Measurements from ENCODE around the gene ADAM19.
A peak's percentile ranks its signal among the peaks of the same experiment; 100 is the strongest.

Gene ADAM19

GRCh38 chr5:157481666-157482065, 93.9 kb downstream of the ADAM19 start:
- DNase-seq, result no peak

- DNase-seq, result no peak
These were observed 94.3 kb downstream of the ADAM19 start for GRCh38 chr5:157481265-157481664.

GRCh38 chr5:157479612-157480510, 95.7 kb downstream of the ADAM19 start:
- no peak for DNase-seq

GRCh38 chr5:157479166-157479565, 96.4 kb downstream of the ADAM19 start:
- DNase-seq, result no peak

GRCh38 chr5:157478726-157479125, 96.8 kb downstream of the ADAM19 start:
- no peak for DNase-seq

GRCh38 chr5:157477814-157478494, 97.6 kb downstream of the ADAM19 start:
- DNase-seq, result no peak

GRCh38 chr5:157476702-157477408, 98.7 kb downstream of the ADAM19 start:
- peak in 1 of 2 experiments; percentile 16 for DNase-seq

- DNase-seq, result no peak
These were observed 100.1 kb downstream of the ADAM19 start for GRCh38 chr5:157475432-157475831.

- DNase-seq, result no peak
These were observed 101.9 kb downstream of the ADAM19 start for GRCh38 chr5:157473383-157474320.

GRCh38 chr5:157471709-157472108, 103.9 kb downstream of the ADAM19 start:
- DNase-seq, result no peak

- peak in 1 of 2 experiments; percentile 28 for DNase-seq
These were observed 104.9 kb downstream of the ADAM19 start for GRCh38 chr5:157470631-157471030.

- DNase-seq, result no peak
These were observed 105.9 kb downstream of the ADAM19 start for GRCh38 chr5:157469687-157470086.

GRCh38 chr5:157469073-157469472, 106.5 kb downstream of the ADAM19 start:
- DNase-seq, result no peak

- DNase-seq, result no peak
These were observed 107.1 kb downstream of the ADAM19 start for GRCh38 chr5:157468293-157468965.

GRCh38 chr5:157464519-157465171, 110.9 kb downstream of the ADAM19 start:
- DNase-seq, result no peak

- DNase-seq, result no peak
These were observed 111.7 kb downstream of the ADAM19 start for GRCh38 chr5:157463621-157464518.

- DNase-seq, result no peak
These were observed 112.5 kb downstream of the ADAM19 start for GRCh38 chr5:157463081-157463480.

GRCh38 chr5:157460921-157461792, 114.4 kb downstream of the ADAM19 start:
- no peak for DNase-seq

All from cerebellar nuclear complex (tissue), 1 donor.